ENCODE data around the gene RUNX2. TPM values are rescaled to one million over a fixed set of nuclear protein-coding genes. Genes with fewer than 3 reads are reported as not detected.

The RUNX2 gene
- total and polyA plus RNA-seq, 2 of the 8 experiments (the other 6 are each of a cell fraction or from before 2014, with no cell fraction given), result 0.26 to 1.2 TPM

DNA sequence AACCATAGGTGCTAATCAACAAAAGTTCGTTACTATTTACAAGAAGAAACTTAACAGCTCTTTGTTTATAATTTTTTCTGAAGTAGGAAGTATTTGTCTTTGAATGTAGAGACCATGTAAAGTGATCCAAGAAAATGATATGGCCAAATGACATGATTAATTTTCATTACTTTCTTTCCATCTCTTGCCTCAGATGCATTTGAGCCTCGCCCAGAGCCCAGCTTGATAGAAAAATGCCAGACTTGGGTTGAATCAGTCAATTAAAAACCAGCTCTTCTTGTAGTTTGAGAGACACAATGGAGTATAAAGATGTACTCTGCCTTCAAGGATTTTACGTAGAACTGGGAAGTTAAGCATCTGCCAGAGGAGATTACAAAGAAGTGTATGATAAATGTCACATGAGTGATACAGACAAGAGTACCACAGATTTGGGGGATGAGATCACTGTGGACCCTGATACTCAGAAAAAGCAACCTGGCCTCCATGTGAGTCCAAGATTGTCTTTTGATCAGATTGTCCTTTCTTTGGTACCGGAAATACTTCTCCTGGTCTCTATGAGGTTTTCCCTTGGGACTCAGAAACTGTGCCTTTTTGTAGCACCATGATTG is 142.1 kb downstream of the RUNX2 start (continued):
- no peak for TF ChIP-seq JUND (IDR thresholded peaks at IDR 0.05; ENCODE audit: low read length)
- no peak for TF ChIP-seq CEBPB (IDR thresholded peaks at IDR 0.05; ENCODE audit: low read depth, low read length)
- no peak for TF ChIP-seq TAF1 (IDR thresholded peaks at IDR 0.05; ENCODE audit: low read depth, low read length)
- TF ChIP-seq BACH1 (IDR thresholded peaks at IDR 0.05; ENCODE audit: low read length), result no peak
- no peak for TF ChIP-seq SIRT6 (IDR thresholded peaks at IDR 0.05; ENCODE audit: low read length)
- no peak for TF ChIP-seq SUZ12 (IDR thresholded peaks at IDR 0.05; ENCODE audit: low read length)
- no peak for TF ChIP-seq YY1 (IDR thresholded peaks at IDR 0.05; ENCODE audit: low read depth, low read length)
- TF ChIP-seq, protein P1, sequence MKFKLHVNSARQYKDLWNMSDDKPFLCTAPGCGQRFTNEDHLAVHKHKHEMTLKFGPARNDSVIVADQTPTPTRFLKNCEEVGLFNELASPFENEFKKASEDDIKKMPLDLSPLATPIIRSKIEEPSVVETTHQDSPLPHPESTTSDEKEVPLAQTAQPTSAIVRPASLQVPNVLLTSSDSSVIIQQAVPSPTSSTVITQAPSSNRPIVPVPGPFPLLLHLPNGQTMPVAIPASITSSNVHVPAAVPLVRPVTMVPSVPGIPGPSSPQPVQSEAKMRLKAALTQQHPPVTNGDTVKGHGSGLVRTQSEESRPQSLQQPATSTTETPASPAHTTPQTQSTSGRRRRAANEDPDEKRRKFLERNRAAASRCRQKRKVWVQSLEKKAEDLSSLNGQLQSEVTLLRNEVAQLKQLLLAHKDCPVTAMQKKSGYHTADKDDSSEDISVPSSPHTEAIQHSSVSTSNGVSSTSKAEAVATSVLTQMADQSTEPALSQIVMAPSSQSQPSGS (IDR thresholded peaks at IDR 0.05; ENCODE audit: low read length), result no peak

Data from H1 (cell line).